Stimulated activated CD8-positive, alpha-beta memory T cell treated with anti-CD3 and anti-CD28 coated beads, Interleukin-15, amount 100 ng/mL, for 1 hour (primary cell): ENCODE data around the gene FRMD3.

Source experiments
- DNase-seq: peaks from one replicate; pipeline ENCODE4 v3.0.0-alpha.2; 2020; ENCODE audit warnings: low read depth

The FRMD3 gene

DNA sequence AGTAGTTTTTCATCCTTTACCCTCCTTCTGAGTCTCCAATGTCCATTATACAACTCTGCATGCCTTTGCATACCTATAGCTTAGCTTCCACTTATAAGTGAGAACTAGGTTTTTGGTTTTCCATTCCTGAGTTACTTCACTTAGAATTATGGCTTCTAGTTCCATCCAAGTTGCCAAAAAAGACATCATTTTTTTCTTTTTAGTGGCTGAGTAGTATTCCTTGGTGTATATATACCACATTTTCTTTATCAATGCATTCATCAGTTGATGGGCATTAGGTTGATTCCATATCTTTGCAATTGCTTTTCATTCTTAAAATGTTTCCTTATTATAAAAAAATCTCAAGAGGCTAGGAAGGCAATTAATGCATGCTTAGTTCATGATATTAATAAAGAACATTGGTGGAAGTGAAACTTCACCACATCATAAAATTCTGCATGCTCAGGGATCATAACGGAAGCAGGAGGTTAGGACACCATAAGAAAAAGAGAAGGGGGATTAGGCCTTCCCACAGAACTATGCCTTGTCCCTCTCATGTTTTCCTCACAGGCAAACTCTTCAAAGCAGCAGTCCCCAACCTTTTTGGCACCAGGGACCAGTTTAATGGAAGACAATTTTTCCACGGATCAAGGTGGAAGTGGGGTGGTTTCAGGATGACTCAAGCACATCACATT lies 105.2 kb downstream of the FRMD3 start:
- DNase-seq = no peak

- no peak for DNase-seq
These were observed 106.0 kb downstream of the FRMD3 start for GRCh38 chr9:83432104-83432627.

DNA sequence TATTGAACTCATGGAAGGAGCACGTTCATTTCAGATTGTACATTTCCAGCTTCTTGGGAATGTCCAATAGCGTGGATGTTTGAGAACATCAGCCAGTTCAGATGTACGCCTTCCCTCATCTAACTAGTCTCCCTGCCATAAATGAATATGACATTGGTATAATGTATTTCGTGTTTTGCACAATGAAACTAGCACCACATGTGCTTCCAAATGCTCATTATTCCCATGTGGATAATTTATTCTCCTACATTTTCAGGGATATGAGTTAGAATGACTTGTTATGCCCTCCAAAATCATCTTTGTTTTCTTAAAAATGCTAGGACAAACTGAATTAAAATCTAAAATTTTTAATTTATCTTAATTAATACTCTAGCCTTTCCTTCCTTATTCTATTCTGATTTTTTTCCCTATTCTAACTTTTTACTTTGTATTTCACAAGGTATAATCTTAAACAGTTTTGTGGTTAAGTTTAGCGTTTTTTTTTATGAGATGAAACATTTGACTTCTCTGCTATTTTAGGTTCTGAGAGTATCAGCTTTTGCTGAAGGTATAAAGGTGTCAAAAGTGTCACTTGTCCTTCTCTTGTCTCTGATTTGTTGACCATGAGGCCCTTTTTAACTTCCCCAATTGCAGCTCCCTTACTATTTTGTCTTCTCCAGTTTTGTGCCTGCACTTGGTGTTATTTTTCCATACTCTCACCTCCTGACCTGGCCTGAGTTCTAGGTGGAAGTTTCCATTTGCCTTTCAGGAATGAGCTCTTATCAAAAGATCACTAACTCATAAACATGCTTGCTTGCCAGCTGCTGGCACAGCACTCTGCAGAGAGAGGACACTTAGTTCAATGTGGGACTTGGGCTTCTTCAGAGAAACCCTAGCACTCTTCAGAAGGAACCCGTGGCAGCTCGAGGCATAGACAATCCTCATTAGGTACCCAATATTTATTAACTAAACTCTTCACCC lies 106.8 kb downstream of the FRMD3 start:
- no peak for DNase-seq

- DNase-seq = no peak
These were observed 107.5 kb downstream of the FRMD3 start for GRCh38 chr9:83430681-83431080.

- DNase-seq = no peak
These were observed 109.0 kb downstream of the FRMD3 start for GRCh38 chr9:83429229-83429628.

DNA sequence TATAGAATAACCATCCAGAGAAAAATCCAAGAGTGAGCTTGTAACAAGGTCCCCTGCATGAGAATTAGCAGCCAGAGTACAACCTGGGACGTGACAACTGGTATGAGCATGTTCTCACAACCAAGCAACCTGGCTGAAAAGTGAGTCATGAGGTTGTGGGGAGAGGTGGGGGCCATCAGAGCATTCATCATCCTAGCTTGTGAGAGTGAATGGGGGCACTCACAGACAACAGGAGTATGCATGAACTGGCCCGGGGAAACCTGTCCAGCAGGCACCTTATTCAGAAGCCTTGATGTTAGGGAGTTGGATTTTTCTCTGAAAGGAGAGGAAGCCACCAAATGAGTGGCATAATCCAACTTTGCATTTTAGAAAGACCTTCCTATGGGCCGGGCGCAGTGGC lies 113.0 kb downstream of the FRMD3 start:
- DNase-seq = no peak

GRCh38 chr9:83424831-83425230 lies 113.4 kb downstream of the FRMD3 start:
- DNase-seq = no peak

GRCh38 chr9:83423815-83424707 lies 114.1 kb downstream of the FRMD3 start:
- DNase-seq = no peak

- DNase-seq = no peak
These were observed 115.7 kb downstream of the FRMD3 start for GRCh38 chr9:83422527-83422926.

DNA sequence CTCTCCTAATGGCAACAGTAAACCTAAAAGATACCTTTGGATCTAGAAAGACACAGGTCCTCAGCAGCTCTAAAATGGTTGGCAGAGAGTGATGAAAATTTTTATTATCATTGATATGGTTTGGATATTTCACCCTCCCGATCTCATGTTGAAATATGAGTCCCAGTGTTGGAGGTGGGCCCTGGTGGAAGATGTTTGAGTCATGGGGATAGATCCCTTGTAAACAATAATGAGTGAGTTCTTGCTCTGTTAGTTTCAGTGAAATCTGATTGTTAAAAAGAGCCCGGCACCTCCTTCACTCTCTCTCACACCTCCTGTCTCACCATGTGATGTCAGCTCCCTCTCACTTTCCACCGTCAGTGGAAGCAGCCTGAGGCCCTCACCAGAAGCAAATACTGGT lies 117.7 kb downstream of the FRMD3 start:
- DNase-seq = no peak

DNA sequence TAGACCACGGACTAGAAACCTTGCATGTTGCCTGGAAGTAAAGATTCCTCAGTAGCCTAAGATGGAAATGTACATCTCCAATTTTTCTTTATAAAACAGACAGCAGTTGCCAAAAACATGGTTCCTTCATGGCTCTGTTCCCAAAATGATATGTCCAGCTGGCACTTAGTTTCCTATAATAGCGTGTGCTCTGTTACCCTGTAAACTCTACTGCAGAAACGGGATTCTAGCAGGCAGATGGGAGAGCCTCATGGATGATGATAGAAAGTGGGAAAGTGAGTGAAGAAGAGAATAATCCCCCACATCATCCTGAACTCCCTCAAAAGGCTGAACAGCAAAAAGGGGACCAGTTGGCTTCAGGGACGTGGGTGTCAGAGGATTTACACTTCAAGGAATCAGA lies 118.2 kb downstream of the FRMD3 start:
- DNase-seq = no peak

DNA sequence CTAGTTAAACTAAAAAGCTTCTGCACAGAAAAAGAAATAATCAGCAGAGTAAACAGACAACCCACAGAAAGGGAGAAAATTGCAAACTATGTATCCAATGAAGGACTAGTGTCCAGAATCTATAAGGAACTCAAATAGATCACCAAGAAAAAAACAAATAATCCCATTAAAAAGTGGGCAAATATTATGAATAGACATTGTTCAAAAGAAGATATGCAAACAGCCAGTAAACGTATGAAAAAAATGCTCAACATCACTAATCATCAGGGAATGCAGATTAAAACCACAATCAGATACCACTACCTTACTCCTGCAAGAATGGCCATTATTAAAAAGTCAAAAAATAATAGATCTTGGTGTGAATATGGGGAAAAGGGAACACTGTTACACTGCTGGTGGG lies 119.9 kb downstream of the FRMD3 start:
- DNase-seq = no peak

- DNase-seq = no peak
These were observed 124.8 kb downstream of the FRMD3 start for GRCh38 chr9:83413367-83413766.

- no peak for DNase-seq
These were observed 127.5 kb downstream of the FRMD3 start for GRCh38 chr9:83410701-83411100.

GRCh38 chr9:83406921-83407320 lies 131.3 kb downstream of the FRMD3 start:
- DNase-seq = no peak

DNA sequence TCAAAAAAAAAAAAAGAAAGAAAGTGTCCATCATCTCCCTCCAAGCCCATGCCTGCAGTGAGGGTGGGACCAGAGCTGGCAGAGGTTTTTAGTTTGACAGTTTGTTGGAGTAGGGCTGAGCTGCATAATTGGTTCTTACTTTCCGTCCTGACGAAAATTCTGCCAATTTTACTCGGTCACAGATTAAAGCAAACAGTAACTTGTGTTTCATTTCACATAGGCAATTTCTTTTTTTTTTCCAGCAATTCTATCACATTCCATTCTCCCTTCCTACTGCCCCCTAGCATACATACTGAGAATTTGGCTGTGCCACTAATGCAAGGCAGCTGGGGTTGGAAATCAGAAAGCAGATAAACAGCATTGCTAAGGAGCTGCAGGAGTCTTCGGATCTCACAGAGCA lies 132.4 kb downstream of the FRMD3 start:
- no peak for DNase-seq

DNA sequence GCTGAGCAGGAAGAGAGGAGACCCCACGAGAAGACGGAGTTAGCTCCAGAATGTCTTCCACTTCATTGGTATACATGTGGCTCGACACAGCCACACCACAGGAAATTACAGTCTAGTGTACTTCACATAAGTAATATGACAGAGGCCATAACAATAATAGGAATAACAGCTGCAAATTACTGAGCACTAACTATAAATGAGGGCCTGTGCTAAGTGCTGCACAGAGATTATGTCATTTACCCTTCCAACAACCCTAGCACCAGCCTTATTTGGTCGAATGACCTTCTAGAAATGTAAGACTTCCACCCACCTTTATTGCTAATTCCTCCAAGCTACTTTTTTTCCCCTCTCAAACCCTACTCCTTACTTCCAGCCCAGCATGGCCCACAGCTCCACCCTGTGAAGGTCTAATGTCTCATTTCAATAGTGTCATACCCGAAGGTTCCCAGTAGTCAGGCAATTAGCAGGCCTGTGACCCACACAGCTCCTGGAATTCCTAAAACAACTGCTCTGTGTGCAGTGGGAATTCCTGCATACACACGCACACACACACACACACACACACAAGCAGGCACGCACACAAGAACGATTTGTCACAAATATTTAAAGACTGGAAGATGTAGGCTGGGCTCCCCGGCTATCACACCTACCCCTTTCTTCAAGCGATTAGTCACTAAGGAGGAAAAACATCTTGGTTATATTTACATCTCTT lies 134.5 kb downstream of the FRMD3 start:
- no peak for DNase-seq

DNA sequence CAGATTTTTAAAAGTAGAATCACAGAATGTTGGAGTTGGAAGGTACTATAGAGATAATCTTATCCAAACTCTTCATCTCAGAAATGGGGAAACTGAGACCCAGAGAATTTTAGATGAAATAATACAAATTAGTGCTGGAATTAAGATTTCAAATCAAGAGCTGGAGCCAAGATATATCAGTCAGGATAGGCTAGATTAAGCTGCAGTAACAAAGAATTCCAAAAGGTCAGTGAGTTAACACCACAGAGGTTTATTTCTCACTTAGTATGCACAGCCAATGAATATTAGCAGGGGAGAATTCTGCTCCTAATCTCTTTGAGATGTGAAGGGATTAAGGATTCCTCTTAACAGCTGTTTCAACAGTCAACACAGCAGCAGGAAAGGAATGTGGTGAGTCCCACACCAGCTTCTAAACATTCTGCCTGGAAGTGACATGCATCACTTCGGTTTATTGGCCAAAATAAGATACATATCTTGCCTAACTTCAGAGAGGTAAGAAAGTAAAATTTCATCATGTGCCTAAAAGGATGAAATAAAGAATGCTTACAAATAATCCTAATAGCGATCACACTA lies 136.8 kb downstream of the FRMD3 start:
- no peak for DNase-seq

DNA sequence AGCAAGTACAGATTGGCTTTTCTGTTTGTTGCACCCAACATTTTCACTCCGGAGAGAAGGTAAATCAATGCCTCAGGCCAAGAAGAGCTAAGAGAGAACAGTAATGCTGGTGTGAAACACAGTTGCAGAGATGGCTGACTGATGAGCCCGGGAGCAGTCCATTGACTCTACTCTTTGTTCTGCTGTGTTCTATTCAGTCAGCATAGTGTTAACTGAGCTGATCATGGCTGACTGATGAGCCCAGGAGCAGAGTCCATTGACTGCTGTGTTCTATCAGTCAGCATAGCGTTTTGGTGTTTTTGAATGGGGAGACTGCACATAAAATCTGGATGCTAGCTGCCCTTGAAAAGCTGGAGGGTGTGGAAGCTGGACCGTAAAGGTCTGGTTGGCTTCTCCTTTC lies 141.4 kb downstream of the FRMD3 start:
- DNase-seq = no peak

DNA sequence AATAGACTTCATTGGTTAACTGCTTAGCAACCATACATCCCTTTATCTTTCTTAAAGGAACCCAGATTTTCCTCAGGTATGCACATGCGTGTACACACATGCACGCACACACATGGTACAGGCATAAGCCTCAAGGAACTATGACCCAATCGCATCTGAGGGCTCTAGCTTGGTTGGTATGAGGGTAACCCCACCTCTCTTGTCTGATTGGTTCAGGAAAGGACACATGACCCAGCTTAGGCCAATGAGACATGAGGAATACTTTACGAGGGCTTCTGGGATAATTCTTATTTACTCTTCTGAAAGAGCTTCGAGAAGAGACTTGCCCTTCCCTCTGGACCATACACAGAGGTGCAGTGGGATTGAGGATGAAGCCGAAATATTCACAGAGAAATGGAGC lies 141.9 kb downstream of the FRMD3 start:
- no peak for DNase-seq

DNA sequence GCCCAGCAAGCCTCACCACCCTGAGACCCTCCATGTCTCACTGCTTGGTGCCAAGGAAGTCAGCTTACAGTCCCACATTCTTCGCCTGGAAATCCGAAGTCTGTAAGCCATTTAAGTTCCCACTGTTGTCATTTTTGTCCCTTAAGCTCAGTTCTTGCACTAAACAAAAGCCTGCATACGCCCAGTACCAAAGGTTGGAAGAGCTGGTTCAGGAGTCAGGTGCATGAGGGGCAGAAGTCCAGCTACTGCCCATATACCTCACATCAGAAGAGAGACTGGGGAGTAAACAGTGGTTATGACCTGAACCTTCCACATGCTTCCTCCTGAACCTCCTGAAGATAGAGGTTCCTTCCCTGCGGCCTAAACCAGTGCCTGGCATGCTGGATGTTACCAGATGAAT lies 146.0 kb downstream of the FRMD3 start:
- no peak for DNase-seq
